SK-N-SH (cell line): ENCODE measurements around the gene GHRH. TPM values are rescaled to one million over a fixed set of nuclear protein-coding genes. Genes with fewer than 3 reads are reported as not detected.

Experiments used
- CTCF ChIA-PET: fragments of 300-600, 350-600 bp; formaldehyde crosslinking; extraction: SDS; loops from one replicate; lab custom pipeline; 2021; lab: Yijun Ruan, JAX
- POLR2A ChIA-PET: fragments of 350-600 bp; sonication (Branson Sonifier 250); formaldehyde crosslinking; extraction: SDS; loops from one replicate; lab custom pipeline; 2020; ENCODE audit warnings: antibody characterized with exemption, inconsistent platforms; lab: Yijun Ruan, JAX
- DNase-seq: peaks from one replicate; pipeline ENCODE4 v3.0.0; 2012
- H2AFZ ChIP-seq: fragments of 200-600 bp; sonication (generic); 2 replicates; pipeline ENCODE4 v1.8.1; 2016; ENCODE audit warnings: antibody characterized with exemption, mild to moderate bottlenecking, low read depth
- H3F3A ChIP-seq: fragments of 200-600 bp; sonication (generic); replicated peaks from 2 replicates; pipeline ENCODE3; 2016; ENCODE audit warnings: antibody characterized with exemption, mild to moderate bottlenecking; ENCODE audit not compliant: insufficient read depth
- H3K27ac ChIP-seq, 2 experiments: fragments of 200-500 bp in 1 of 2; fragments of 200-600 bp in 1 of 2; sonication (Bioruptor generic) in 1 of 2; sonication (generic), shearing (Covaris generic) in 1 of 2; 2 replicates each; pipeline versions ENCODE4 v1.5.1 to v1.6.1; 2014 to 2016; ENCODE audit warnings: low read depth in 2 of 2, inconsistent platforms in 1 of 2, low read length in 1 of 2, mild to moderate bottlenecking in 1 of 2, mixed read lengths in 1 of 2
- H3K27me3 ChIP-seq: fragments of 200-600 bp; sonication (generic), shearing (Covaris generic); 2 replicates; pipeline ENCODE4 v1.6.1; 2016; ENCODE audit warnings: mixed run types; ENCODE audit not compliant: insufficient read depth
- H3K36me3 ChIP-seq, 2 experiments: fragments of 200-500 bp in 1 of 2; fragments of 200-600 bp in 1 of 2; sonication (Bioruptor generic) in 1 of 2; sonication (generic) in 1 of 2; replicated peaks in 1 of 2; 2 replicates each; pipeline versions ENCODE3 to v1.5.1; 2014 to 2016; ENCODE audit warnings: low read length in 1 of 2, mild to moderate bottlenecking in 1 of 2; ENCODE audit not compliant: insufficient read depth in 2 of 2, control insufficient read depth in 1 of 2
- H3K4me1 ChIP-seq, 2 experiments: fragments of 200-500 bp in 1 of 2; fragments of 200-600 bp in 1 of 2; sonication (Bioruptor generic) in 1 of 2; sonication (generic), shearing (Covaris generic) in 1 of 2; 2 replicates each; pipeline versions ENCODE4 v1.5.1 to v1.6.1; 2014 to 2016; ENCODE audit warnings: low read depth in 1 of 2, low read length in 1 of 2, mixed run types in 1 of 2; ENCODE audit not compliant: insufficient read depth in 2 of 2, control insufficient read depth in 1 of 2
- H3K4me2 ChIP-seq: fragments of 200-600 bp; sonication (generic), shearing (Covaris generic); 2 replicates; pipeline ENCODE4 v1.6.1; 2017; ENCODE audit warnings: mixed run types
- H3K4me3 ChIP-seq, 2 experiments: fragments of 200-500 bp in 1 of 2; fragments of 200-600 bp in 1 of 2; sonication (Bioruptor generic) in 1 of 2; sonication (generic), shearing (Covaris generic) in 1 of 2; 2 replicates each; pipeline versions ENCODE4 v1.5.1 to v1.8.1; 2014 to 2016; ENCODE audit warnings: low read depth in 2 of 2, inconsistent platforms in 1 of 2, low read length in 1 of 2, mild to moderate bottlenecking in 1 of 2, mixed read lengths in 1 of 2, moderate library complexity in 1 of 2
- H3K79me2 ChIP-seq: fragments of 200-600 bp; sonication (generic); 2 replicates; pipeline ENCODE4 v1.8.1; 2017; ENCODE audit warnings: mild to moderate bottlenecking; ENCODE audit not compliant: insufficient read depth
- H3K9ac ChIP-seq: fragments of 200-600 bp; sonication (generic); 2 replicates; pipeline ENCODE4 v1.6.1; 2017; ENCODE audit warnings: mixed run types
- H3K9me2 ChIP-seq: fragments of 200-600 bp; sonication (generic); 2 replicates; pipeline ENCODE4 v1.6.1; 2017; ENCODE audit warnings: mixed run types
- H3K9me3 ChIP-seq: fragments of 200-600 bp; sonication (generic); 2 replicates; pipeline ENCODE4 v1.6.1; 2017; ENCODE audit warnings: mixed run types, mild to moderate bottlenecking, moderate library complexity
- H4K20me1 ChIP-seq: fragments of 200-600 bp; sonication (generic); 2 replicates; pipeline ENCODE4 v1.6.1; 2017; ENCODE audit warnings: mild to moderate bottlenecking, mixed run types; ENCODE audit not compliant: insufficient read depth
- ELF1 ChIP-seq: IDR thresholded peaks from 2 replicates; pipeline ENCODE4 v1.4.0; 2012
- EP300 ChIP-seq, 2 experiments: IDR thresholded peaks; 2 replicates each; pipeline versions ENCODE4 v1.4.0 to v1.6.1; 2012; ENCODE audit warnings: borderline replicate concordance in 1 of 2, low read depth in 1 of 2, low read length in 1 of 2
- EZH2phosphoT487 ChIP-seq: fragments of 200-600 bp; sonication (generic); IDR thresholded peaks from 2 replicates; pipeline ENCODE4 v1.6.1; 2017; ENCODE audit warnings: low read depth, mixed run types, mild to moderate bottlenecking, antibody characterized with exemption, moderate library complexity, borderline replicate concordance
- FOSL2 ChIP-seq: IDR thresholded peaks from 2 replicates; pipeline ENCODE4 v1.4.0; 2012; ENCODE audit warnings: low read depth, mild to moderate bottlenecking, moderate library complexity, borderline replicate concordance
- GABPA ChIP-seq: IDR thresholded peaks from 2 replicates; pipeline ENCODE4 v1.4.0; 2012; ENCODE audit warnings: low read depth, mild to moderate bottlenecking
- MEF2A ChIP-seq: IDR thresholded peaks from 2 replicates; pipeline ENCODE4 v1.4.0; 2012; ENCODE audit warnings: low read depth, borderline replicate concordance
- MXI1 ChIP-seq: IDR thresholded peaks from 2 replicates; pipeline ENCODE4 v1.6.1; 2012; ENCODE audit warnings: mild to moderate bottlenecking, low read depth, low read length, improper control_type of control experiment
- NFIC ChIP-seq: IDR thresholded peaks from 2 replicates; pipeline ENCODE4 v1.4.0; 2012; ENCODE audit warnings: borderline replicate concordance
- NRF1 ChIP-seq: IDR thresholded peaks from 2 replicates; pipeline ENCODE4 v1.6.1; 2012; ENCODE audit warnings: low read depth, mild to moderate bottlenecking, low read length
- POLR2AphosphoS5 ChIP-seq: IDR thresholded peaks from 2 replicates; pipeline ENCODE4 v1.6.1; 2012; ENCODE audit warnings: low read depth, low read length
- RXRA ChIP-seq: IDR thresholded peaks from 2 replicates; pipeline ENCODE4 v1.4.0; 2012; ENCODE audit warnings: low read depth, mild to moderate bottlenecking, borderline replicate concordance
- SIN3A ChIP-seq: IDR thresholded peaks from 2 replicates; pipeline ENCODE4 v1.6.1; 2012; ENCODE audit warnings: low read depth, mild to moderate bottlenecking, low read length, moderate library complexity, borderline replicate concordance
- TAF1 ChIP-seq: IDR thresholded peaks from 2 replicates; pipeline ENCODE4 v1.6.1; 2012; ENCODE audit warnings: low read depth, mild to moderate bottlenecking, low read length, moderate library complexity, borderline replicate concordance
- TCF12 ChIP-seq: IDR thresholded peaks from 2 replicates; pipeline ENCODE4 v1.4.0; 2012
- WGBS: methylation state at CpG from one replicate; pipeline ENCODE4 v1.1.6; 2017; ENCODE audit warnings: low lambda C conversion rate; 5-methylcytosine and 5-hydroxymethylcytosine counted together
- polyA plus RNA-seq, 3 experiments: library from polyadenylated mRNA; depleted of rRNA; stranded (reverse); fragments of >200 nt; gene quantifications; 2 replicates each; pipeline ENCODE4 v1.2.3, GENCODE V29; 2012
- TF ChIP-seq, protein P1 (sequence below): IDR thresholded peaks from 2 replicates; pipeline ENCODE4 v1.4.0; 2012; ENCODE audit warnings: low read depth, borderline replicate concordance
- TF ChIP-seq, protein P2 (sequence below): fragments of 150-350 bp; IDR thresholded peaks from 2 replicates; pipeline ENCODE4 v1.6.1; 2016; ENCODE audit warnings: mild to moderate bottlenecking, low read depth, low read length
- TF ChIP-seq, protein P3 (sequence below): fragments of 150-350 bp; IDR thresholded peaks from 2 replicates; pipeline ENCODE4 v1.6.1; 2017; ENCODE audit warnings: antibody characterized with exemption, low read length, low read depth, borderline replicate concordance
- TF ChIP-seq, protein P4 (sequence below): fragments of 200-600 bp; sonication (generic); IDR thresholded peaks from 2 replicates; pipeline ENCODE4 v1.6.1; 2017; ENCODE audit warnings: antibody characterized with exemption, mild to moderate bottlenecking, moderate library complexity

Gene GHRH
- polyA plus RNA-seq, 1 of the 3 experiments (the other 2 are of a cell fraction) = not detected

DNA sequence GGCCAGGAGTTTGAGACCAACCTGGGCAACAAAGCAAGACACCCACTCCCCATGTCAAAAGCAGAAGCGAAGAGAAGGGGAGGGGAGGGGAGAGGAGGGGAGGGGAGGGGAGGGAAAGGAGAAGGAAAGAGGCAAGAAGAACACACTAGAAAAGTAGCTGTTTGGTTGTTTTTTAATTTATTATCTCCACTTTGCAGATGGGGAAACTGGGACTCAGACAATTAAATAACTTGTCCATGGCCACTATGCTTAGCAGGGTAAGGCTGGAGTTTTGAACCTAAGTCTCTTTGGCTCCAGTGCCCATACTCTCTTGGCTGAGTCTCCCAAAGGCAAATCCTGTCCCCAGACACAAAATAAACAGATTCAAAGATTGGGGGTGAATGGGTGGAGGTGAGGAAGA lies 12.4 kb upstream of the GHRH start:
- H3K4me3 ChIP-seq = no peak overlapping the region
- no peaks in the 10 kb centered on the region for H3K9me3 ChIP-seq
- H3K79me2 ChIP-seq = no peaks in the 10 kb centered on the region
- H4K20me1 ChIP-seq = no peaks in the 10 kb centered on the region
- no peak for TF ChIP-seq EP300 (IDR thresholded peaks at IDR 0.05; ENCODE audit: borderline replicate concordance in 1 of 2, low read depth in 1 of 2, low read length in 1 of 2)
- TF ChIP-seq RXRA = no peak
- no peak for TF ChIP-seq SIN3A
- TF ChIP-seq TCF12 = no peak
- no peak for TF ChIP-seq ELF1
- TF ChIP-seq FOSL2 = no peak
- no peak for TF ChIP-seq NRF1
- TF ChIP-seq, protein P1, sequence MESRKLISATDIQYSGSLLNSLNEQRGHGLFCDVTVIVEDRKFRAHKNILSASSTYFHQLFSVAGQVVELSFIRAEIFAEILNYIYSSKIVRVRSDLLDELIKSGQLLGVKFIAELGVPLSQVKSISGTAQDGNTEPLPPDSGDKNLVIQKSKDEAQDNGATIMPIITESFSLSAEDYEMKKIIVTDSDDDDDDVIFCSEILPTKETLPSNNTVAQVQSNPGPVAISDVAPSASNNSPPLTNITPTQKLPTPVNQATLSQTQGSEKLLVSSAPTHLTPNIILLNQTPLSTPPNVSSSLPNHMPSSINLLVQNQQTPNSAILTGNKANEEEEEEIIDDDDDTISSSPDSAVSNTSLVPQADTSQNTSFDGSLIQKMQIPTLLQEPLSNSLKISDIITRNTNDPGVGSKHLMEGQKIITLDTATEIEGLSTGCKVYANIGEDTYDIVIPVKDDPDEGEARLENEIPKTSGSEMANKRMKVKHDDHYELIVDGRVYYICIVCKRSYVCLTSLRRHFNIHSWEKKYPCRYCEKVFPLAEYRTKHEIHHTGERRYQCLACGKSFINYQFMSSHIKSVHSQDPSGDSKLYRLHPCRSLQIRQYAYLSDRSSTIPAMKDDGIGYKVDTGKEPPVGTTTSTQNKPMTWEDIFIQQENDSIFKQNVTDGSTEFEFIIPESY = no peak
- no peak for TF ChIP-seq MXI1
- DNase-seq = no peak
- 95% methylated on average over 1 of the region's 1 CpG for WGBS
- peaks cover 0 to 11% of the 10 kb centered on the region in 2 experiments; a peak in 1 of 4 replicates for H3K4me1 ChIP-seq
- H2AFZ ChIP-seq = no peak overlapping the region
- no peaks in the 10 kb centered on the region for H3K36me3 ChIP-seq
- no peaks in the 10 kb centered on the region for H3K9me2 ChIP-seq
- ChIA-PET CTCF (interaction anchor here (1.0 kb wide), 1 partner anchor 71 kb away, joined by 5 read pairs; no protein-coding TSS in a partner anchor), POLR2A (no interaction called here)
- H3K27me3 ChIP-seq = no peaks in the 10 kb centered on the region
- no peak overlapping the region for H3K27ac ChIP-seq
- H3F3A ChIP-seq = no peaks in the 10 kb centered on the region
- H3K9ac ChIP-seq = no peak overlapping the region
- H3K4me2 ChIP-seq = no peak overlapping the region

DNA sequence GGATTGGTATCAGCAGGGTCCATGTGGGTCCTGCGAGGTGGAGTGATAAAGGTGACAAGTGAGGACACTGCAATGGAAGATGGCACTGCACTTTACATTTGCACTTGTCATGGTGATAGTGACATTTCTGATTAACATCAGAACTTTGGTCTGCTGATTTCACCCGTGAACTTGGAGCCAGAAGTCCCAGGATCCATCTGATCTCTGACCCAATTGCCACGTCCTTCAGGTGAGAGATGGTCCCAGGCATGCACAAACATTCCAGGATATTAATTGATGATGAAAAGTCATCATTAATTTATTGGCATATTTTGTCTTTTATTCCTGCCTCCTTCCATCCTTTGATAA lies 9.8 kb upstream of the GHRH start:
- CTCF ChIA-PET = interaction anchor here (0.9 to 1.6 kb wide), 5 partner anchors 9 to 122 kb away, joined by 3 to 5 read pairs (median 3); no protein-coding TSS in a partner anchor
- WGBS = 68% methylated on average over 3 of the region's 3 CpGs
- TF ChIP-seq MXI1 (no peak), FOSL2 (no peak), TAF1 (no peak), TCF12 (no peak), GABPA (no peak), NFIC (no peak), MEF2A (no peak), POLR2AphosphoS5 (no peak), EZH2phosphoT487 (no peak)
- TF ChIP-seq, protein P2, sequence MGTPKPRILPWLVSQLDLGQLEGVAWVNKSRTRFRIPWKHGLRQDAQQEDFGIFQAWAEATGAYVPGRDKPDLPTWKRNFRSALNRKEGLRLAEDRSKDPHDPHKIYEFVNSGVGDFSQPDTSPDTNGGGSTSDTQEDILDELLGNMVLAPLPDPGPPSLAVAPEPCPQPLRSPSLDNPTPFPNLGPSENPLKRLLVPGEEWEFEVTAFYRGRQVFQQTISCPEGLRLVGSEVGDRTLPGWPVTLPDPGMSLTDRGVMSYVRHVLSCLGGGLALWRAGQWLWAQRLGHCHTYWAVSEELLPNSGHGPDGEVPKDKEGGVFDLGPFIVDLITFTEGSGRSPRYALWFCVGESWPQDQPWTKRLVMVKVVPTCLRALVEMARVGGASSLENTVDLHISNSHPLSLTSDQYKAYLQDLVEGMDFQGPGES = no peak
- TF ChIP-seq, protein P3, sequence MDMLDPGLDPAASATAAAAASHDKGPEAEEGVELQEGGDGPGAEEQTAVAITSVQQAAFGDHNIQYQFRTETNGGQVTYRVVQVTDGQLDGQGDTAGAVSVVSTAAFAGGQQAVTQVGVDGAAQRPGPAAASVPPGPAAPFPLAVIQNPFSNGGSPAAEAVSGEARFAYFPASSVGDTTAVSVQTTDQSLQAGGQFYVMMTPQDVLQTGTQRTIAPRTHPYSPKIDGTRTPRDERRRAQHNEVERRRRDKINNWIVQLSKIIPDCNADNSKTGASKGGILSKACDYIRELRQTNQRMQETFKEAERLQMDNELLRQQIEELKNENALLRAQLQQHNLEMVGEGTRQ = no peak
- TF ChIP-seq, protein P4, sequence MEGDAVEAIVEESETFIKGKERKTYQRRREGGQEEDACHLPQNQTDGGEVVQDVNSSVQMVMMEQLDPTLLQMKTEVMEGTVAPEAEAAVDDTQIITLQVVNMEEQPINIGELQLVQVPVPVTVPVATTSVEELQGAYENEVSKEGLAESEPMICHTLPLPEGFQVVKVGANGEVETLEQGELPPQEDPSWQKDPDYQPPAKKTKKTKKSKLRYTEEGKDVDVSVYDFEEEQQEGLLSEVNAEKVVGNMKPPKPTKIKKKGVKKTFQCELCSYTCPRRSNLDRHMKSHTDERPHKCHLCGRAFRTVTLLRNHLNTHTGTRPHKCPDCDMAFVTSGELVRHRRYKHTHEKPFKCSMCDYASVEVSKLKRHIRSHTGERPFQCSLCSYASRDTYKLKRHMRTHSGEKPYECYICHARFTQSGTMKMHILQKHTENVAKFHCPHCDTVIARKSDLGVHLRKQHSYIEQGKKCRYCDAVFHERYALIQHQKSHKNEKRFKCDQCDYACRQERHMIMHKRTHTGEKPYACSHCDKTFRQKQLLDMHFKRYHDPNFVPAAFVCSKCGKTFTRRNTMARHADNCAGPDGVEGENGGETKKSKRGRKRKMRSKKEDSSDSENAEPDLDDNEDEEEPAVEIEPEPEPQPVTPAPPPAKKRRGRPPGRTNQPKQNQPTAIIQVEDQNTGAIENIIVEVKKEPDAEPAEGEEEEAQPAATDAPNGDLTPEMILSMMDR = no peak
- TF ChIP-seq, protein P1 = no peak

More for the DNA sequence above, 9.8 kb upstream of the GHRH start:
- Histone ChIP-seq H3K4me1 (peaks cover 0 to 10% of the 10 kb centered on the region in 2 experiments; a peak in 1 of 4 replicates), H2AFZ (no peak overlapping the region), H3K79me2 (no peaks in the 10 kb centered on the region), H4K20me1 (no peaks in the 10 kb centered on the region), H3K27ac (no peak overlapping the region), H3K27me3 (no peaks in the 10 kb centered on the region), H3K9me2 (no peaks in the 10 kb centered on the region), H3K4me3 (no peak overlapping the region), H3K4me2 (no peak overlapping the region), H3F3A (no peaks in the 10 kb centered on the region), H3K9me3 (no peaks in the 10 kb centered on the region), H3K9ac (no peak overlapping the region), H3K36me3 (no peaks in the 10 kb centered on the region)
- POLR2A ChIA-PET = no interaction called here
- DNase-seq = no peak
